NCI-H2171 (cell line): ENCODE measurements around the gene UTP3.
"Not testable (repeated sequence)": the region's sequence is repeated elsewhere in the genome, so short reads cannot be mapped to it uniquely, and the experiment has no call there.

Source experiments
- DNase-seq: peaks from one replicate; lab custom pipeline; 2025; lab: John Stamatoyannopoulos, UW

UTP3 gene

GRCh38 chr4:70718811-70719604, 30.7 kb downstream of the UTP3 start:
- DNase-seq, result no peak

- peak; percentile 74 for DNase-seq
Measured at GRCh38 chr4:70721747-70722146, 33.4 kb downstream of the UTP3 start, which contains the start of gene RUFY3. RUFY3 (plus strand) TSS chr4:70721964; CDS start chr4:70722574, 610 bp downstream.

- DNase-seq, result peak; percentile 7
Measured at GRCh38 chr4:70722199-70722791, 34.0 kb downstream of the UTP3 start.

- no peak for DNase-seq
Measured at GRCh38 chr4:70724463-70724862, 36.1 kb downstream of the UTP3 start.

GRCh38 chr4:70725633-70726032, 37.3 kb downstream of the UTP3 start:
- DNase-seq, result no peak

- not testable (repeated sequence) for DNase-seq
Measured at GRCh38 chr4:70726515-70726914, 38.2 kb downstream of the UTP3 start.

- DNase-seq, result no peak
Measured at GRCh38 chr4:70728091-70728490, 39.8 kb downstream of the UTP3 start.

- not testable (repeated sequence) for DNase-seq
Measured at GRCh38 chr4:70732878-70733277, 44.5 kb downstream of the UTP3 start.

- no peak for DNase-seq
Measured at GRCh38 chr4:70734168-70734954, 46.0 kb downstream of the UTP3 start.

- no peak for DNase-seq
Measured at GRCh38 chr4:70734971-70735370, 46.6 kb downstream of the UTP3 start.

GRCh38 chr4:70735915-70736314, 47.6 kb downstream of the UTP3 start:
- DNase-seq, result not testable (repeated sequence)

GRCh38 chr4:70737006-70737405, 48.7 kb downstream of the UTP3 start:
- DNase-seq, result no peak

GRCh38 chr4:70737409-70737808, 49.1 kb downstream of the UTP3 start:
- DNase-seq, result no peak

GRCh38 chr4:70739496-70740337, 51.4 kb downstream of the UTP3 start:
- no peak for DNase-seq
